Upper lobe of left lung (tissue), 6 donors: ENCODE measurements around the gene PDK2. TPM values are rescaled to one million over a fixed set of nuclear protein-coding genes. Genes with fewer than 3 reads are reported as not detected.

Experiments used
- ATAC-seq, 2 donors: fragments of 200-7000 bp; cut with Tn5 transposase; one replicate each; pipeline ENCODE4 v1.9.1; 2022; ENCODE audit warnings: mild to moderate bottlenecking in 2 of 2, moderate library complexity in 2 of 2; ENCODE audit not compliant: low FRiP score in 2 of 2
- DNase-seq, 2 donors: peaks; one replicate each; pipeline ENCODE4 v3.0.0-alpha.2; 2019 to 2020
- H3K27ac ChIP-seq, 4 donors: fragments of 200-600 bp; sonication (generic); one replicate each; pipeline ENCODE4 v1.5.1; 2016 to 2019
- H3K27me3 ChIP-seq, 4 donors: fragments of 200-600 bp; sonication (generic); one replicate each; pipeline ENCODE4 v1.5.1; 2017 to 2019
- H3K36me3 ChIP-seq, 4 donors: fragments of 200-600 bp; sonication (generic); one replicate each; pipeline ENCODE4 v1.5.1; 2016 to 2019
- H3K4me1 ChIP-seq, 4 donors: fragments of 200-600 bp; sonication (generic); one replicate each; pipeline ENCODE4 v1.5.1; 2018 to 2019
- H3K4me3 ChIP-seq, 4 donors: fragments of 200-600 bp; sonication (generic); one replicate each; pipeline ENCODE4 v1.5.1; 2017 to 2019; ENCODE audit warnings: mild to moderate bottlenecking in 2 of 4, moderate library complexity in 1 of 4
- H3K9me3 ChIP-seq, 4 donors: fragments of 200-600 bp; sonication (generic); one replicate each; pipeline ENCODE4 v1.5.1; 2018 to 2019
- CTCF ChIP-seq, 6 experiments: fragments of 450-650 bp in 4 of 6; fragments of 200-600 bp in 2 of 6; sonication (generic) in 2 of 6; IDR thresholded peaks; one replicate each; pipeline ENCODE4 v1.5.1; 2016 to 2019; ENCODE audit warnings: antibody characterized with exemption in 6 of 6
- EP300 ChIP-seq, 4 donors: sonication (generic); formaldehyde crosslinking; IDR thresholded peaks; one replicate each; pipeline ENCODE4 v1.5.1; 2017; ENCODE audit warnings: antibody characterized with exemption in 4 of 4, control low read depth in 2 of 4
- POLR2A ChIP-seq, 4 donors: fragments of 450-650 bp; IDR thresholded peaks; one replicate each; pipeline ENCODE4 v1.5.1; 2016 to 2017; ENCODE audit warnings: antibody characterized with exemption in 4 of 4, mild to moderate bottlenecking in 2 of 4
- POLR2AphosphoS5 ChIP-seq, 2 donors: sonication (generic); formaldehyde crosslinking; IDR thresholded peaks; one replicate each; pipeline ENCODE4 v1.5.1; 2017; ENCODE audit warnings: antibody characterized with exemption in 2 of 2
- WGBS, 2 donors: methylation state at CpG; one replicate each; pipeline ENCODE4 v1.1.5; 2017 to 2018; 5-methylcytosine and 5-hydroxymethylcytosine counted together
- total RNA-seq, 6 donors: library from RNA; depleted of rRNA in 4 of 6; stranded (reverse); fragments of >200 nt in 4 of 6; gene quantifications; one replicate each; pipeline versions ENCODE4 v1.1.0 to v1.2.1, GENCODE V29; 2016 to 2021
- donor health status: DM: no; HTN: no; CAD: no; lungs with moderate emphysema.
- donor health status: DM: no; HTN: yes; CAD: no; lungs with severe emphysema.

PDK2 gene
- total RNA-seq, 6 donors from 2014 or later = 15.7 to 80.7 (median 34.9) TPM

- H3K27ac ChIP-seq = peak overlapping the region; percentile 41 to 85 (median 72)
- no peak overlapping the region for H3K4me3 ChIP-seq
- TF ChIP-seq POLR2AphosphoS5 (IDR thresholded peaks at IDR 0.05) (peak; percentile 28 to 37), CTCF (IDR thresholded peaks at IDR 0.05) (no peak), POLR2A (IDR thresholded peaks at IDR 0.05) (no peak), EP300 (IDR thresholded peaks at IDR 0.05) (peak in 1 of 4 donors; percentile 19)
- no peak for ATAC-seq
- H3K36me3 ChIP-seq = no peaks in the 10 kb centered on the region
- peaks cover 52 to 91% (median 84%) of the 10 kb centered on the region in 4 donors for H3K4me1 ChIP-seq
- DNase-seq = no peak
- H3K9me3 ChIP-seq = no peaks in the 10 kb centered on the region
- WGBS, 2 donors = 56 to 58% methylated on average over 7 to 8 of the region's 9 CpGs
- H3K27me3 ChIP-seq = no peaks in the 10 kb centered on the region
Measured at GRCh38 chr17:50047488-50048126, 47.5 kb upstream of the PDK2 start.

- 86 to 90% methylated on average over 17 of the region's 17 CpGs for WGBS, 2 donors
- Histone ChIP-seq H3K4me1 (peaks cover 58 to 91% (median 84%) of the 10 kb centered on the region in 4 donors), H3K9me3 (no peaks in the 10 kb centered on the region), H3K27me3 (no peaks in the 10 kb centered on the region), H3K36me3 (no peaks in the 10 kb centered on the region), H3K27ac (peak overlapping the region in 2 of 4 donors; percentile 76 to 85), H3K4me3 (no peak overlapping the region)
- no peak for TF ChIP-seq EP300 (IDR thresholded peaks at IDR 0.05)
- no peak for TF ChIP-seq POLR2AphosphoS5 (IDR thresholded peaks at IDR 0.05)
- TF ChIP-seq POLR2A (IDR thresholded peaks at IDR 0.05) = no peak
- TF ChIP-seq CTCF (IDR thresholded peaks at IDR 0.05) = no peak
- no peak for ATAC-seq
- no peak for DNase-seq
Measured at GRCh38 chr17:50048146-50048720, 46.9 kb upstream of the PDK2 start.

GRCh38 chr17:50048988-50049387 lies 46.2 kb upstream of the PDK2 start:
- Histone ChIP-seq H3K27ac (peak overlapping the region in 2 of 4 donors; percentile 3 to 85), H3K9me3 (no peaks in the 10 kb centered on the region), H3K4me1 (peaks cover 58 to 91% (median 85%) of the 10 kb centered on the region in 4 donors), H3K36me3 (no peaks in the 10 kb centered on the region), H3K27me3 (no peaks in the 10 kb centered on the region), H3K4me3 (no peak overlapping the region)
- no peak for ATAC-seq
- WGBS, 2 donors = 71 to 80% methylated on average over 4 of the region's 4 CpGs
- no peak for DNase-seq
- TF ChIP-seq POLR2A (IDR thresholded peaks at IDR 0.05) (no peak), CTCF (IDR thresholded peaks at IDR 0.05) (no peak), POLR2AphosphoS5 (IDR thresholded peaks at IDR 0.05) (no peak), EP300 (IDR thresholded peaks at IDR 0.05) (no peak)

- Histone ChIP-seq H3K36me3 (no peaks in the 10 kb centered on the region), H3K4me3 (no peak overlapping the region), H3K27ac (no peak overlapping the region), H3K27me3 (no peaks in the 10 kb centered on the region), H3K9me3 (no peaks in the 10 kb centered on the region), H3K4me1 (peaks cover 60 to 91% (median 83%) of the 10 kb centered on the region in 4 donors)
- TF ChIP-seq POLR2AphosphoS5 (IDR thresholded peaks at IDR 0.05) = no peak
- TF ChIP-seq EP300 (IDR thresholded peaks at IDR 0.05) = no peak
- no peak for TF ChIP-seq CTCF (IDR thresholded peaks at IDR 0.05)
- TF ChIP-seq POLR2A (IDR thresholded peaks at IDR 0.05) = no peak
- 56 to 57% methylated on average over 3 of the region's 3 CpGs for WGBS, 2 donors
- ATAC-seq (no peak), DNase-seq (no peak)
Measured at GRCh38 chr17:50049636-50050035, 45.5 kb upstream of the PDK2 start.
